HG02885 (cell line): ENCODE results near the gene HSFX2.
"Not testable (repeated sequence)": the region's sequence is repeated elsewhere in the genome, so short reads cannot be mapped to it uniquely, and the experiment has no call there.

Experiments
- ATAC-seq: cut with Tn5 transposase; IDR thresholded peaks from one replicate; pipeline ENCODE4 v1.9.1; 2021; ENCODE audit warnings: mild to moderate bottlenecking; ENCODE audit not compliant: unreplicated experiment, poor library complexity

HSFX2 gene

GRCh38 chrX:149595943-149596342 is 829 bp upstream of the HSFX2 start:
- not testable (repeated sequence) for ATAC-seq

GRCh38 chrX:149590993-149591392 is 4.1 kb downstream of the HSFX2 start:
- not testable (repeated sequence) for ATAC-seq

- not testable (repeated sequence) for ATAC-seq
Observed at GRCh38 chrX:149587359-149587758, 7.8 kb downstream of the HSFX2 start, which contains the start of gene MAGEA9B. Gene MAGEA9B, minus strand, starts transcription at chrX:149587459. Its CDS starts 4,280 bp downstream, at chrX:149583179.

GRCh38 chrX:149585631-149586030 is 9.5 kb downstream of the HSFX2 start:
- ATAC-seq: not testable (repeated sequence)

- peak; percentile 100 for ATAC-seq
Observed at GRCh38 chrX:149573456-149573855, 21.7 kb downstream of the HSFX2 start.

- no peak for ATAC-seq
Observed at GRCh38 chrX:149572743-149573142, 22.4 kb downstream of the HSFX2 start.

- ATAC-seq: no peak
Observed at GRCh38 chrX:149571770-149572169, 23.3 kb downstream of the HSFX2 start.

- no peak for ATAC-seq
Observed at GRCh38 chrX:149570668-149571067, 24.4 kb downstream of the HSFX2 start.

GRCh38 chrX:149569770-149570169 is 25.3 kb downstream of the HSFX2 start:
- ATAC-seq: no peak

- ATAC-seq: no peak
Observed at GRCh38 chrX:149568701-149569296, 26.3 kb downstream of the HSFX2 start.

- ATAC-seq: no peak
Observed at GRCh38 chrX:149567621-149568417, 27.3 kb downstream of the HSFX2 start.

GRCh38 chrX:149563359-149563758 is 31.8 kb downstream of the HSFX2 start:
- ATAC-seq: no peak

GRCh38 chrX:149555251-149555650 is 39.9 kb downstream of the HSFX2 start:
- ATAC-seq: not testable (repeated sequence)

GRCh38 chrX:149551939-149552248 is 43.2 kb downstream of the HSFX2 start:
- not testable (repeated sequence) for ATAC-seq

- ATAC-seq: not testable (repeated sequence)
Observed at GRCh38 chrX:149551245-149551938, 43.7 kb downstream of the HSFX2 start.

GRCh38 chrX:149550454-149550853 is 44.7 kb downstream of the HSFX2 start:
- not testable (repeated sequence) for ATAC-seq

- not testable (repeated sequence) for ATAC-seq
Observed at GRCh38 chrX:149549701-149550100, 45.4 kb downstream of the HSFX2 start, which contains the start of gene HSFX3. Gene HSFX3, minus strand, starts transcription at chrX:149549924. Its CDS starts 72 bp downstream, at chrX:149549852.

- not testable (repeated sequence) for ATAC-seq
Observed at GRCh38 chrX:149547782-149548181, 47.3 kb downstream of the HSFX2 start.

GRCh38 chrX:149546962-149547361 is 48.2 kb downstream of the HSFX2 start:
- not testable (repeated sequence) for ATAC-seq

- not testable (repeated sequence) for ATAC-seq
Observed at GRCh38 chrX:149545545-149546543, 49.3 kb downstream of the HSFX2 start.
